Transverse colon (tissue), 3 donors: ENCODE measurements around the gene NETO2.

Source experiments
- EP300 ChIP-seq: sonication (generic); formaldehyde crosslinking; IDR thresholded peaks from one replicate; pipeline ENCODE4 v1.6.1; 2017; ENCODE audit warnings: antibody characterized with exemption, low read depth
- POLR2A ChIP-seq: fragments of 450-650 bp; IDR thresholded peaks from one replicate; pipeline ENCODE4 v1.6.1; 2016; ENCODE audit warnings: antibody characterized with exemption, mild to moderate bottlenecking, moderate library complexity
- TF ChIP-seq, protein P1 (sequence below), 5 experiments: fragments of 200-600 bp in 3 of 5; fragments of 450-650 bp in 2 of 5; sonication (generic) in 3 of 5; IDR thresholded peaks; 1 replicate in 2 of 5; 2 replicates in 3 of 5; pipeline ENCODE4 v1.5.1; 2016 to 2017; ENCODE audit warnings: antibody characterized with exemption in 5 of 5, inconsistent platforms in 3 of 5, mild to moderate bottlenecking in 2 of 5, moderate library complexity in 1 of 5

- TF ChIP-seq, protein P1, sequence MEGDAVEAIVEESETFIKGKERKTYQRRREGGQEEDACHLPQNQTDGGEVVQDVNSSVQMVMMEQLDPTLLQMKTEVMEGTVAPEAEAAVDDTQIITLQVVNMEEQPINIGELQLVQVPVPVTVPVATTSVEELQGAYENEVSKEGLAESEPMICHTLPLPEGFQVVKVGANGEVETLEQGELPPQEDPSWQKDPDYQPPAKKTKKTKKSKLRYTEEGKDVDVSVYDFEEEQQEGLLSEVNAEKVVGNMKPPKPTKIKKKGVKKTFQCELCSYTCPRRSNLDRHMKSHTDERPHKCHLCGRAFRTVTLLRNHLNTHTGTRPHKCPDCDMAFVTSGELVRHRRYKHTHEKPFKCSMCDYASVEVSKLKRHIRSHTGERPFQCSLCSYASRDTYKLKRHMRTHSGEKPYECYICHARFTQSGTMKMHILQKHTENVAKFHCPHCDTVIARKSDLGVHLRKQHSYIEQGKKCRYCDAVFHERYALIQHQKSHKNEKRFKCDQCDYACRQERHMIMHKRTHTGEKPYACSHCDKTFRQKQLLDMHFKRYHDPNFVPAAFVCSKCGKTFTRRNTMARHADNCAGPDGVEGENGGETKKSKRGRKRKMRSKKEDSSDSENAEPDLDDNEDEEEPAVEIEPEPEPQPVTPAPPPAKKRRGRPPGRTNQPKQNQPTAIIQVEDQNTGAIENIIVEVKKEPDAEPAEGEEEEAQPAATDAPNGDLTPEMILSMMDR (IDR thresholded peaks at IDR 0.05), result no peak
- TF ChIP-seq EP300, result no peak
- no peak for TF ChIP-seq POLR2A
Observed at GRCh38 chr16:47142486-47142820, 1.3 kb downstream of the NETO2 start.
